ENCODE results near the gene STRIP2.

DNA sequence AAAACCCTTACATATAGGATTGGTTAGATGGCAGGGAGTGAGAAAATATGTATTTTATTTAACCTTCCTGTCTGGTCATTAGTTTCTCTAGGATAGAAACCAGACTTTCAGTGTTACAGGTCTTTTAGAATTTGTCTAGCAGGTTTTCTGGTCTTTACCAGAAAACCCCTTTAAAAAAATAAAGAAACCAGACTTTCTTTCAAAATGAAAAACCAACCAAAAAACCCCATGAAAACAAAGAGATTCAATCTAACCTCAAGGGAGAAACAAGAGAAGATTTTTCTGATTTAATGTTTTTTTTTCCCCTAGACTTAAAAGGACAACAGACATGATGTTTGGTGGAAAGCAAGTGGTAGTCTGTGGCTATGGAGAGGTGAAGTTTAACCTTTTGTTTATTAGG is 28.7 kb upstream of the STRIP2 start:
- TF ChIP-seq, protein P1, sequence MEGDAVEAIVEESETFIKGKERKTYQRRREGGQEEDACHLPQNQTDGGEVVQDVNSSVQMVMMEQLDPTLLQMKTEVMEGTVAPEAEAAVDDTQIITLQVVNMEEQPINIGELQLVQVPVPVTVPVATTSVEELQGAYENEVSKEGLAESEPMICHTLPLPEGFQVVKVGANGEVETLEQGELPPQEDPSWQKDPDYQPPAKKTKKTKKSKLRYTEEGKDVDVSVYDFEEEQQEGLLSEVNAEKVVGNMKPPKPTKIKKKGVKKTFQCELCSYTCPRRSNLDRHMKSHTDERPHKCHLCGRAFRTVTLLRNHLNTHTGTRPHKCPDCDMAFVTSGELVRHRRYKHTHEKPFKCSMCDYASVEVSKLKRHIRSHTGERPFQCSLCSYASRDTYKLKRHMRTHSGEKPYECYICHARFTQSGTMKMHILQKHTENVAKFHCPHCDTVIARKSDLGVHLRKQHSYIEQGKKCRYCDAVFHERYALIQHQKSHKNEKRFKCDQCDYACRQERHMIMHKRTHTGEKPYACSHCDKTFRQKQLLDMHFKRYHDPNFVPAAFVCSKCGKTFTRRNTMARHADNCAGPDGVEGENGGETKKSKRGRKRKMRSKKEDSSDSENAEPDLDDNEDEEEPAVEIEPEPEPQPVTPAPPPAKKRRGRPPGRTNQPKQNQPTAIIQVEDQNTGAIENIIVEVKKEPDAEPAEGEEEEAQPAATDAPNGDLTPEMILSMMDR (IDR thresholded peaks at IDR 0.05 in 4 of 5, conservative IDR thresholded peaks at IDR 0.05 in 1 of 5): no peak
- no peak for TF ChIP-seq POLR2A (IDR thresholded peaks at IDR 0.05)

Data from gastrocnemius medialis (tissue), 4 donors.